Eye (tissue), 1 donor: ENCODE results near the gene KLHL33.
"Not testable (repeated sequence)": the region's sequence is repeated elsewhere in the genome, so short reads cannot be mapped to it uniquely, and the experiment has no call there.

ENCODE experiments used
- DNase-seq: peaks from one replicate; pipeline ENCODE4 v3.0.0-alpha.2; 2015

Gene KLHL33

GRCh38 chr14:20446889-20447288 lies 10.9 kb upstream of the KLHL33 start:
- no peak for DNase-seq

GRCh38 chr14:20443650-20444049 lies 7.7 kb upstream of the KLHL33 start:
- DNase-seq, result not testable (repeated sequence)

- DNase-seq, result no peak
Observed at GRCh38 chr14:20441461-20441860, 5.5 kb upstream of the KLHL33 start.

- no peak for DNase-seq
Observed at GRCh38 chr14:20440882-20441281, 4.9 kb upstream of the KLHL33 start.

GRCh38 chr14:20440465-20440864 lies 4.5 kb upstream of the KLHL33 start:
- DNase-seq, result no peak

GRCh38 chr14:20438664-20439063 lies 2.7 kb upstream of the KLHL33 start:
- DNase-seq, result no peak

GRCh38 chr14:20436363-20436755 lies 393 bp upstream of the KLHL33 start:
- DNase-seq, result no peak

- DNase-seq, result peak; percentile 64
Observed at GRCh38 chr14:20434701-20435581, 1.0 kb downstream of the KLHL33 start.

GRCh38 chr14:20429801-20430669 lies 5.9 kb downstream of the KLHL33 start:
- DNase-seq, result no peak

GRCh38 chr14:20428802-20429201 lies 7.2 kb downstream of the KLHL33 start:
- DNase-seq, result no peak

GRCh38 chr14:20428010-20428365 lies 8.0 kb downstream of the KLHL33 start:
- DNase-seq, result no peak

GRCh38 chr14:20427231-20428009 lies 8.5 kb downstream of the KLHL33 start:
- DNase-seq, result no peak

GRCh38 chr14:20424851-20425250 lies 11.1 kb downstream of the KLHL33 start:
- no peak for DNase-seq

GRCh38 chr14:20422886-20423285 lies 13.1 kb downstream of the KLHL33 start:
- DNase-seq, result no peak

GRCh38 chr14:20421267-20421666 lies 14.7 kb downstream of the KLHL33 start:
- no peak for DNase-seq

GRCh38 chr14:20419419-20419818 lies 16.5 kb downstream of the KLHL33 start:
- no peak for DNase-seq

GRCh38 chr14:20418501-20418909 lies 17.5 kb downstream of the KLHL33 start:
- no peak for DNase-seq

- DNase-seq, result no peak
Observed at GRCh38 chr14:20417250-20418186, 18.4 kb downstream of the KLHL33 start.

GRCh38 chr14:20416223-20416622 lies 19.7 kb downstream of the KLHL33 start:
- no peak for DNase-seq

GRCh38 chr14:20415782-20416206 lies 20.2 kb downstream of the KLHL33 start:
- peak; percentile 68 for DNase-seq

- no peak for DNase-seq
Observed at GRCh38 chr14:20413744-20414082, 22.3 kb downstream of the KLHL33 start.
